RWPE1 (cell line): Measurements from ENCODE around the gene COA8.
"Not testable (repeated sequence)": the region's sequence is repeated elsewhere in the genome, so short reads cannot be mapped to it uniquely, and the experiment has no call there.

ENCODE experiments used
- CTCF ChIA-PET: fragments of 350-600 bp; sonication (Branson Sonifier 250); formaldehyde crosslinking; extraction: SDS; loops from one replicate; lab custom pipeline; 2021; lab: Yijun Ruan, JAX
- POLR2A ChIA-PET: fragments of 400-600 bp; formaldehyde crosslinking; extraction: SDS; loops from one replicate; lab custom pipeline; 2020; ENCODE audit warnings: antibody characterized with exemption; ENCODE audit not compliant: low non-redundant PET; lab: Yijun Ruan, JAX
- DNase-seq: peaks from one replicate; pipeline ENCODE4 v3.0.0; 2012; ENCODE audit warnings: low spot score
- H3K27ac ChIP-seq: fragments of 450-650 bp; 2 replicates; pipeline ENCODE4 v1.5.1; 2017
- CTCF ChIP-seq: fragments of 450-650 bp; conservative IDR thresholded peaks from 2 replicates; pipeline ENCODE4 v1.5.1; 2017; ENCODE audit warnings: low read depth, mild to moderate bottlenecking

COA8 gene

GRCh38 chr14:103521438-103521950 is 41.3 kb upstream of the COA8 start:
- H3K27ac ChIP-seq: peak overlapping the region; percentile 100
- TF ChIP-seq CTCF: no peak
- CTCF ChIA-PET: interaction anchor here (0.6 to 6.2 kb wide), 6 partner anchors 9 to 31 kb away, joined by 3 to 57 read pairs (median 4); no protein-coding TSS in a partner anchor
- no peak for DNase-seq
- POLR2A ChIA-PET: interaction anchor here (0.6 to 2.0 kb wide), 2 partner anchors 19 to 21 kb away, joined by 3 to 4 read pairs; no protein-coding TSS in a partner anchor

DNA sequence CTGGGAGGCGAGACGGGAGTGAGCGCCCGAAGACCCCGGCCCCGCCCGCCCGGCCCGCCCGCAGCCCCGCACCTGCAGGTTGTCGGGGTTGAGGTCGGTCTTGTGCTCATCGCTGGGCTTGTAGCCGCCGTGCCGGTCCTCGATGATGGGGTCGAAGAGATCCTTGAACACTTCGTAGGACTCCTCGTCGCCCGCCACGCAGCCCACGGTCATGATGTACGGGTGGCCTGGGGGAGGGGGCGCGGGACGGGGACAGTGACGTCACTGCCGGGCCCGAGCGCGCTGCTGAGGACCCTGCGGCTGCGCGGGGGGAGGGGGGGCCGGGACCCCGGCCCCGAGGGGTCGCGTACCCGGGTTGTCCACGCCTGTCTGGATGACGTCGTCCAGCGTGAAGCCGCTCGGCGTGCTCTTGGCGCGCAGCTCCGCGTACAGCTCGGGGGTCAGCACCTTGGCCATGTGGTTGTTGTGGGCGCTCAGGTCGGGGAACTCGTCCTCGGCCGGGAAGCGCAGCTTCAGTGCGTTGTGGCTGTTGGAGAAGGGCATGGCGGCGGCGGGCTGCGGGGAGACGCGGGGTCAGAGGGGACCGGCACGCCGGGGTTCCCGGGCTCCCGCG is 40.7 kb upstream of the COA8 start:
- peak overlapping the region; percentile 100 for H3K27ac ChIP-seq
- no peak for DNase-seq

GRCh38 chr14:103522649-103523574 is 39.8 kb upstream of the COA8 start, which contains the start of gene CKB:
Gene CKB (minus strand): TSS chr14:103522830. CDS start chr14:103522493, 337 bp downstream.
- H3K27ac ChIP-seq: peak within 1 kb of the TSS; percentile 100
- POLR2A ChIA-PET: interaction anchor here (1.0 to 2.0 kb wide), 2 partner anchors 10 to 17 kb away, joined by 4 to 8 read pairs; no protein-coding TSS in a partner anchor
- peak; percentile 79 for DNase-seq
- CTCF ChIA-PET: interaction anchor here (0.6 to 6.2 kb wide), 4 partner anchors 19 to 41 kb away, joined by 3 to 57 read pairs (median 5); no protein-coding TSS in a partner anchor
- TF ChIP-seq CTCF: no peak

More for the DNA sequence above, 40.7 kb upstream of the COA8 start:
- no peak for TF ChIP-seq CTCF
- POLR2A ChIA-PET: interaction anchor here (1.0 to 2.0 kb wide), 2 partner anchors 9 to 18 kb away, joined by 4 to 8 read pairs; no protein-coding TSS in a partner anchor
- CTCF ChIA-PET: interaction anchor here (0.6 to 6.2 kb wide), 6 partner anchors 8 to 35 kb away, joined by 3 to 57 read pairs (median 4); no protein-coding TSS in a partner anchor

DNA sequence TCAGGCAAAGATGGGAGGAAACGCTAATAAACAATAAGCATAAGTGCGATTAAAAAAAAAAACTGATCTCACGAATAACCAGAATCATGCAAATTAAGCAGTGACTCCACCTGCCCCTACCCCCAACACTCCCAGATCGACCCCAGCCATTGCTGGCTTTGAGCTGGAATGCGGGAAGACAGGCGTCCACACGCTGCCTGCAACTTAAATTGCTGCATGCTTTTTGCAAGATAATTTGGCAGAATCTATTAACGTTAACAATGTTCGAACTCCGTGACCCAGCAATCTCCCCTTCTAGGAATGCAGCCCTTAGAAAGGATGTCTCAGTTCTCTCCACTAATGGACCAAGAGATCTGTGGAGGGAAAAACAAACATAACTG is 39.2 kb upstream of the COA8 start:
- DNase-seq: no peak
- POLR2A ChIA-PET: no interaction called here
- TF ChIP-seq CTCF: no peak
- H3K27ac ChIP-seq: peak overlapping the region; percentile 100
- CTCF ChIA-PET: interaction anchor here (0.6 kb wide), 1 partner anchor 18 kb away, joined by 6 read pairs; no protein-coding TSS in a partner anchor

- ChIA-PET POLR2A (no interaction called here), CTCF (interaction anchor here (0.6 kb wide), 1 partner anchor 18 kb away, joined by 6 read pairs; no protein-coding TSS in a partner anchor)
- peak overlapping the region; percentile 100 for H3K27ac ChIP-seq
- DNase-seq: no peak
- TF ChIP-seq CTCF: no peak
Measured at GRCh38 chr14:103524002-103524935, 38.5 kb upstream of the COA8 start.

GRCh38 chr14:103525430-103526246 is 37.1 kb upstream of the COA8 start:
- CTCF ChIA-PET, POLR2A ChIA-PET, DNase-seq: not testable (repeated sequence)
- H3K27ac ChIP-seq: peak overlapping the region; percentile 100
